ENCODE data around the gene FOXJ1.

Gene FOXJ1

GRCh38 chr17:76123749-76124581, 17.1 kb downstream of the FOXJ1 start:
- DNase-seq (ENCODE audit: low spot score) = no peak

DNA sequence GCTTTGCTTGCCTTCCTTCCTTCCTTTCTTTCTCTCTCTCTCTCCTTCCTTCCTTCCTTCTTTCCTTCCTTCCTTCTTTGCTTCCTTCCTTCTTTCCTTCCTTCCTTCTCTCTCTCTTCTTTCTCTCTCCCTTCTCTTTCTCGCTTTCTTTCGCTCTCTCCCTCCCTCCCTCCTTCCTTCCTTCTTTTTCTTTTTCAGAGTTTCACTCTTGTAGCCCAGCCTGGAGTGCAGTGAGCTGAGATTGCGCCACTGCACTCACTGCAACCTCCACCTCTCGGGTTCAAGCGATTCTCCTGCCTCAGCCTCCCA, 17.9 kb downstream of the FOXJ1 start:
- no peak for DNase-seq (ENCODE audit: low spot score)

DNA sequence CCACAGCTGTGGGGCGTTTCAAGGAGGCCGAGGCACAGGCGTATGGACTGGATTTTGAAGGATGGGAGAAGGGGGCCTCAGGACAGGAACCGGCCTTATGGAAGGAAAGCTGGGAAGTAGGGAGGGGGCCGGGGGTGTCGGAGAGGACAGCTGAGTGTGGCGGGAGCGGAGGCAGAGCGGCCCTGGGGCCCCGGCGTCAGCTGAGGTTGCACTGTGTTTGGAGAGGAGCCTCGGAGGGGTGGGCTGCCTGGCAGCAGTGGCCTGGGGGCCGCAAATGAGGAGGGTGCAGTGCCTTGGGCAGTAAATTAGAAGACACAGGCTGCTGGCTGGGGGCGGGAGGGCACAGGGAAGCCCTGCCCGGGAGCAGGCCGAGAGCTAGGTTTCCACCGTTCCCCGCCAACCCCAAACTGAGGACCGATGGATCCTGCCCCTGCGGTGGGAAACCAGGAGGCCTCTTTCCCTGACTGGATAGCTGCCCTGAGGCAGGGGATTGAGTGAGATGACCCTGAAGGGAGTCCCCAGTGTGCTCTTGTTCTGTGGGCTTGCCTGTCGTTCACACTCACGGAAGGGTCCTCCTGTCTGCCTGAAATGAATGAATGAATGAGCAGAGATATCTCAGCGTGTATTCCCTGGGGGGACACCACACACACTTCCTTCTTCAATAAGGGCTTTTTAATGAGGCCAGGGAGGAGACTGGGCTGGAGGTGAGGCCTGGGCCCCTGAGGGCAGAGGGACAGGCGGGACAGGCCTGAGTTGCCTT, 18.4 kb downstream of the FOXJ1 start:
- DNase-seq (ENCODE audit: low spot score) = no peak

GRCh38 chr17:76121932-76122430, 19.1 kb downstream of the FOXJ1 start:
- no peak for DNase-seq (ENCODE audit: low spot score)

- no peak for DNase-seq (ENCODE audit: low spot score)
These were observed 20.4 kb downstream of the FOXJ1 start for GRCh38 chr17:76120658-76121008.

DNA sequence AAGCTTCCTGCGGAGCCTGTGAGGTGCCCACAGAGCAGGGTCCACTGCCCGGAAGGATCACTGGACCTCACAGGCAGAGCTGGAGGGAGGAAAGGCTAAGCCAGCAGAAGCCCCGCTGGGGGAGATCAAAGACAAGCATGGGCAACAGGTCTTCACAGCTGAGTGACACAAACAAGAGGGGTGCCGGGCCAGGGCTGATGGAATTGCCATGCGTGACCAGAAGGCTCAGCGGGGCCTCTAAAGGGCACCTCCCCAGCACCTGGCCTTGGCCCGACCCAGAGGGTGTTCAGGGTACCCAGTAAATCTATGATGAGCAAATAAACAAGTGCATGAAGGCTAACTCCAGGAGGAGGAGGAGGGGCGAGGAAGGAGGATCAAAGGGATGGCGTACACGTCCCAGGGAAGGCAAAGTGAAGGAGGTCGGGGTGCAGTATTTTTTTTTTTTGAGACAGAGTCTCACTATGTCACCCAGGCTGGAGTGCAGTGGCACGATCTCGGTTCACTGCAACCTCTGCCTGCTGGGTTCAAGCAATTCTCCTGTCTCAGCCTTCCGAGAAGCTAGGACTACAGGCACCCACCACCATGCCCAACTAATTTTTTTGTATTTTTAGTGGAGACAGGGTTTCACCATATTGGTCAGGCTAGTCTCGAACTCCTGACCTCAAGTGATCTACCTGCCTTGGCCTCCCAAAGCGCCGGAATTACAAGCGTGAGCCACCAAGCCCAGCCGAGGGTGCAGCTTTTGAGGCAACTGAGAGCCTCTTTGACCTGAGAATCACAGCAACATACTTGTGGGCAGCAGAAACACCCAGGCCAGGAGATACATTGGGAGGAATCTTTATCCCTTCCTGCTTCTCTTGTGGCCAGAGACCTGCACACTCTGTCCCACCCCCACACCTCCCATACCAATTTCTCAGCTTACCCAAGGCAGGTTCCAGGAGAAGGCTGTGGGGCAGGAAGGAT, 21.4 kb downstream of the FOXJ1 start:
- no peak for DNase-seq (ENCODE audit: low spot score)

GRCh38 chr17:76115138-76115754, 25.8 kb downstream of the FOXJ1 start:
- DNase-seq (ENCODE audit: low spot score) = no peak

DNA sequence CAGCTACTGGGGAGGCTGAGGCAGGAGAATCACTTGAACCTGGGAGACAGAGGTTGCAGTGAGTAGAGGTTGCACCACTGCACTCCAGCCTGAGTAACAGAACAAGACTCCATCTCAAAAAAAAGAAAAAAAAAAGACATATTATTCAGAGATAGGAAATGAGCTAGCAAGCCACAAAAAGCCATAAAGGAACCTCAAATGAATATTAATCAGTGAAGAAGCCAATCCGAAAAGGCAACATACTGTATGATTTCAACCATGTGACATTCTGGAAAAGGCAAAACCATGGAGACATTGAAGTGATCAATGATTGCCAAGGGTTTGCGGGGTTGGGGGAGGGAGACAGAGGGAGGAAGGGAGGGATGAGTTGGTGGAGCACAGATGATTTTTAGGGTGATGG, 29.1 kb downstream of the FOXJ1 start:
- no peak for DNase-seq (ENCODE audit: low spot score)

DNA sequence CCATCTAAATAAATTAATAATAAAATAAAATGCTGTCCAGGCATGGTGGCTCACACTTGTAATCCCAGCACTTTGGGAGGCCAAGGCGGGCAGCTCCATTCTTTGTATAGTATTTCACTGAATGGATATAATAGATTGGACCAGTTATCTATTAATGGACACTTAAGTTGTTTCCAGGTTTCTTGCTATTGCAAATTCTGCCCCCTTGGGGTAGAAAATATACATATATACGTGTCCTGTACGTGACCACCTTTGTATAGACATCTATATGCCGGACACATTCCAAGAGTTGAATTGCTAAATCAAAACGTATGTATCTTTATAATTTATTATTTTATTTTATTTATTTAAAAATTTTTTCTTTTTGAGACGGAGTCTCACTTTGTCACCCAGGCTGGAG, 33.5 kb downstream of the FOXJ1 start:
- DNase-seq (ENCODE audit: low spot score) = no peak

GRCh38 chr17:76106703-76107102, 34.3 kb downstream of the FOXJ1 start:
- no peak for DNase-seq (ENCODE audit: low spot score)

- no peak for DNase-seq (ENCODE audit: low spot score)
These were observed 36.2 kb downstream of the FOXJ1 start for GRCh38 chr17:76104896-76105231.

- no peak for DNase-seq (ENCODE audit: low spot score)
These were observed 36.7 kb downstream of the FOXJ1 start for GRCh38 chr17:76104140-76104895.

DNA sequence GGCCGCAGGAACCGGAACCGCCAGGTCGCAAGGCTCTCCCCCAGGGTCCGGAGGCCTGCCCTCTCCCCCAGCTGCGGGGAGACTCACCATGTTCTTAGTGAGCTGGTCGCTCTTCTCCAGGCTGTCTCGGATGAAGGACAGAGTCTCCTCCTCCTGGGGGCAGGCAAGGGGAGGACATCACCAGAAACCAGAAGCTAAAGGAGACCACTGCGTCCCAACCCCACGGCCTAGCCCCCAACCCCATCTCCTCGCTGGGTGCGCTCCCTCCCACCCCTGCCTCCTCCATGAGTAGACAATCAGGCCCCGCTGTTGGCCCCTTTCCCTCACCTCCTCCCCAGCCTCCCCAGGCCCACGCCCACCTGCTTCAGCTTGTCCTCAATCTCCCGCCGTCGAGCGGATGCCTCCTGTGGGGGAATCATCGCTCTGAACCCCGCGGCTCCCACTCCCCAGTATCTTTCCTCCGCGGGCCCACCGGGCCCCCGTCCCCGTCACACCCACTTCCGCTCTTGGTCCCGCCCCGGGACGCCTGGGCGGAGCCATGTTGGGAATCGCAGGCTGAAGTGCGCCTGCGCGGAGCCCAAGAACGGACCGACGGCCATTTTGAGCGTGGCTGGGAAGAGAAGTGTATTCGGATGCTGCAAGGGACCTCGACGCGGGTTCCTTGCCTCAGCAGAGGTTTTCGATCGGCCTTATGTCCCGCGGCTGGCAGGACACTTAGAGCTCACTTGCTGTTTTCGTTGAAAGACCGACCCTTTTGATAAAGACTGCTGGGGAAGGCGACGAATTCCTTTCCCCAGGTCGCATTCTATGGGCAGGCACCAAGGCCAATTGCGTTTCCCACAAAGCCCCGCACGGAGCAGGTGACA, 37.5 kb downstream of the FOXJ1 start, which contains the start of gene EXOC7:
Gene EXOC7 (minus strand): TSS at position 514 of the 866 bp plus-strand sequence. CDS start 95 bp downstream, at position 419.
- DNase-seq (ENCODE audit: low spot score) = peak; percentile 98

GRCh38 chr17:76102944-76103273, 38.1 kb downstream of the FOXJ1 start:
- DNase-seq (ENCODE audit: low spot score) = no peak

DNA sequence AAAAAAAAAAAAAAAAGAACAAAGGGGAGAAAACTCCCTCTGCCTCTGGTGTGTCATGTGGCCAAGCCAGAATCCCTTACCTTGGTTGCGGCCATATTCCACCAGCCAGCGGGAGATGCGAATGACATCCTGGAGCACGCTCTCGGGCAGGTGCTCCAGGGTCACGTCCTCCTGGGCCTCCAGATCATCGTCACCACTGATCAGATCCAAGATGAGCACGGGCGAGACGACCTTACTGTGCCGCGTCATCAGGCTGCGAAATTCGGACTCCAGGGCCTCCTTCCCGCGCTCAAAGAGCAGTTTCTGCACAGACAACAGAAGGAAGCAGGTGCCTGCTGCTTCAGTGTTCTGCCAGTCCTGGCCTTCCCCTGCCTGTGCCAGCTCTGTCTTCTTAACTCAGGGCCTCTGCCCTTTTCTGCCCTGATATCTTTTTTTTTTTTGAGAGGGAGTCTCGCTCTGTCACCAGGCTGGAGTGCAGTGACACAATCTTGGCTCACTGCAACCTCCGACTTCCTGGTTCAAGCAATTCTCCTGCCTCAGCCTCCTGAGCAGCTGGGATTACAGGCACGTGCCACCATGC, 43.2 kb downstream of the FOXJ1 start:
- no peak for DNase-seq (ENCODE audit: low spot score)

DNA sequence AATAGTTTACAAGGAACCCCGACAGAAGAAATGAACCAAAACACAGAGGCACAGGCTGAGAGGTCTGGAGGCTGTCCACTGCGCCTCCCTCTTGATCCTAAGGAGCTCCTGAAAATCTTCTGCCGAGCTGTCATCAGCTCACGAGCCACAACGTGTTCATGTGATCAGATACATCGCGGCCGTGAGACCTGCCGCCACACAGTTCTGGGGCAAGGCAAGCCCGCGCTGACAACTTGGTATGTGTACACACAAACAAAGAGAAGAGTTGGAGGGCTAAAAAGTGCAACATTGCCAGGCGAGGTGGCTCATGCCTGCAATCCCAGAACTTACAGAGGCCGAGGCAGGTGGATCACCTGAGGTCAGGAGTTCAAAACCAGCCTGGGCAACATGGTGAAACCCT, 45.1 kb downstream of the FOXJ1 start:
- DNase-seq (ENCODE audit: low spot score) = no peak

GRCh38 chr17:76094046-76094445, 47.0 kb downstream of the FOXJ1 start:
- no peak for DNase-seq (ENCODE audit: low spot score)

DNA sequence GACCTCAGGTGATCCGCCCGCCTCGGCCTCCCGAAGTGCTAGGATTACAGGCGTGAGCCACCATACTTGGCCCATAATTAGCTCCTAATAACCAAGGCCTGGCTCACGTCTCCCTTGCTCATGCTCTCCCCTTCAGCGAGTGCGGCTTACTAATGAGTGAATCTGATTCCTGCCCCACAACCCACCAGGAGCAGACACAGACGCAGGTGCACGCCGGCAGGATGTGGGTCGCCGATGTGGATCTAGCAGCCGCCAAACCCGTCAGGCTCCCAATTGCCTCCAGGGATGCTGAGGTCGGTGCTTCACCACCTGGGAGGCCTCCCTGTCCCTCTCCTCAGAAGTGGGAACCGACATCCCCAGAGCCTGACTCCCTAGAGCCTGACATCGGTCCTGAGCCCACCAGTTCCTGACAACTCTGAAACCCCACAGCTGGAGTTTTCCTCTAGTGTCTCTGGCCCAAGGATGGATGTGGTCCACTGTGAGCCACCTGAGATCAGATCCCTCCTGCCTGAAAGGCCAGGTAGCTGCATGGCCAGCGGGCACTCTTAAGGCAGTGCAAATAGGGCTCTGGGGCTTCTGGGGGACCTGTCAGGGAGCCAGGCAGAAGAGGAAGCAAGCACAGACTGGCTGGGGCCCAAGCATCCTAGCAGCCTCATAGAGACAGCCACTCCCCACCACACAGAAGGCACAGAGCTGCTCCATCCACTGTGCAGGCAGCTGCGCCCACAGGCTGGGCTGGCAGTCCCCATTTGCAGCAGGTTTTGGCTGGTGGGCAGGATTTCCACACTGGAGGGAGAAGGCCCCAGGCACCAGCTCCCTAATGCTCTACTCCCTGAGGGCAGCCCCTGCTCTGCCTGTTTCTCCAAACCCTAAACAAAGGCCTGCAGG, 48.3 kb downstream of the FOXJ1 start:
- no peak for DNase-seq (ENCODE audit: low spot score)

Data from hepatic stellate cell (primary cell).